ENCODE results near the gene PTPRN2.

- TF ChIP-seq CTCF (IDR thresholded peaks at IDR 0.05) (no peak), EP300 (IDR thresholded peaks at IDR 0.05) (no peak)
These were observed 1057.7 kb downstream of the PTPRN2 start for GRCh38 chr7:157529768-157530560.
